GM19023 (cell line): ENCODE data around the gene LPGAT1.
"Not testable (repeated sequence)": the region's sequence is repeated elsewhere in the genome, so short reads cannot be mapped to it uniquely, and the experiment has no call there.

Experiments used
- ATAC-seq: cut with Tn5 transposase; IDR thresholded peaks from one replicate; pipeline ENCODE4 v1.9.1; 2021; ENCODE audit warnings: mild to moderate bottlenecking, moderate library complexity; ENCODE audit not compliant: unreplicated experiment

LPGAT1 gene

GRCh38 chr1:211830328-211831142, at the start of gene LPGAT1:
Gene LPGAT1, minus strand, starts transcription at chr1:211830763. Its CDS starts 1,467 bp downstream, at chr1:211829296.
- ATAC-seq: peak; percentile 79

GRCh38 chr1:211879475-211879874, 48.9 kb upstream of the LPGAT1 start:
- no peak for ATAC-seq

- ATAC-seq: no peak
These were observed 46.5 kb upstream of the LPGAT1 start for GRCh38 chr1:211876851-211877590.

- no peak for ATAC-seq
These were observed 45.0 kb upstream of the LPGAT1 start for GRCh38 chr1:211875541-211875940.

DNA sequence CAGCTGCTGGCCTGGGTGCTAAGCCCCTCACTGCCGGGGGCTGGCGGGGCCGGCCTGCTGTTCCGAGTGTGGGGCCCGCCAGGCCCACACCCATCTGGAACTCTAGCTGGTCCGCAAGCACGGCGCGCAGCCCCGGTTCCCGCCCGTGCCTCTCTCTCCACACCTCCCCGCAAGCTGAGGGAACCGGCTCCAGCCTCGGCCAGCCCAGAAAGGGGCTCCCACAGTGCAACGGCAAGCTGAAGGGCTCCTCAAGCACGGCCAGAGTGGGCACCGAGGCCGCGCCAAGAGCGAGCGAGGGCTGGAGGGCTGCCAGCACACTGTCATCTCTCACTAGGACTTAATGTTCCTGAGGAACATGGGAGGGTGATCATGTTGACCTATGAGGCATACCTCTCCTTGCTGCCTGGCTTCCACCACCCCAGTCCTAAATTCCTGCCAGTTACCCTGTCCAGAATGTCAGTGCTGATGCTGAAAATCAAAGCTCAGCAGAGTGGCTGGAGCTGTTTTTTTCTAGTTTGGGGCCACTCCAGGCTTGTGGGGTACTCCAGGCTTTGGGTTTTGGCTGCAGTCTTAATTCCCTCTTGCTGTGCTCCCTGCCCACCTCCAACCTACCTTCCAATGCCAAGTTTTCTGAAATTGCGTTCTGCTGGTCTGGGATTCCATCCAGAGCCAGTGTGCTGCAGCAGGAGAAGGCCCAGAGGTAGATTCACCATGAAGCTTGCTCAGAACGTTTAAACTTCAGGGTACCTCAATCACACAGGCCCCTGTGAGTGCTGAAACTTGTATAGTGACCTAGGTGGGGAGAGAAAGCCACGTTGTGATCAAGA, 44.2 kb upstream of the LPGAT1 start:
- ATAC-seq: no peak

DNA sequence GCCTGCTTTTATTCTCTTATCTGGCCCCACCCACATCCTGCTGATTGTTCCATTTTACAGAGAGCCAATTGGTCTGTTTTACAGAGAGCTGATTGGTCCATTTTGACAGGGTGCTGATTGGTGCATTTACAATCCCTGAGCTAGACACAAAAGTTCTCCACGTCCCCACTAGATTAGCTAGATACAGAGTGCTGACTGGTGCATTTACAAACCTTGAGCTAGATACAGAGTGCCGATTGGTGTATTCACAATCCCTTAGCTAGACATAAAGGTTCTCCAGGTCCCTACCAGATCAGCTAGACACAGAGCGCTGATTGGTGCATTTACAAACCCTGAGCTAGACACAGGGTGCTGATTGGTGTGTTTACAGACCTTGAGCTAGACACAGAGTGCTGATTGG, 43.2 kb upstream of the LPGAT1 start:
- not testable (repeated sequence) for ATAC-seq

- no peak for ATAC-seq
These were observed 39.6 kb upstream of the LPGAT1 start for GRCh38 chr1:211870156-211870555.

DNA sequence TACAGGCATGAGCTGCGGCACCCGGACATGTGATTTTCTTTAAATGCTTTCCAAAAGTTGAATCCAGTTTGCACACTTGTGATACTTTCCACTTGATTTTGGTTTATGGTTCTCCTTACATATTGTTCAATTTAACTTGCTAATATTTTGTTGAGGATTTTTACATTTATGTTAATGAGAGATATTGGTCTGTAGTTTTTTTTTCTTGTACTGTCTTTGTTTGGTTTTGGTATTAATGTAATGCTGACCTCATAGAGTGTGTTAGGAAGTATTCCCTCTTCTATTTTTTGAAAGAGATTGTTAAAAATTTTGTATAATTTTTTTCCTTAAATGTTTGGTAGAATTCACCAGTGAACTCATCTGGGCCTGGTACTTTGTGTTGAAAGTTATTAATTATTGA, 34.6 kb upstream of the LPGAT1 start:
- ATAC-seq: no peak

- no peak for ATAC-seq
These were observed 28.8 kb upstream of the LPGAT1 start for GRCh38 chr1:211859405-211859804.

GRCh38 chr1:211851174-211851573, 20.6 kb upstream of the LPGAT1 start:
- no peak for ATAC-seq

DNA sequence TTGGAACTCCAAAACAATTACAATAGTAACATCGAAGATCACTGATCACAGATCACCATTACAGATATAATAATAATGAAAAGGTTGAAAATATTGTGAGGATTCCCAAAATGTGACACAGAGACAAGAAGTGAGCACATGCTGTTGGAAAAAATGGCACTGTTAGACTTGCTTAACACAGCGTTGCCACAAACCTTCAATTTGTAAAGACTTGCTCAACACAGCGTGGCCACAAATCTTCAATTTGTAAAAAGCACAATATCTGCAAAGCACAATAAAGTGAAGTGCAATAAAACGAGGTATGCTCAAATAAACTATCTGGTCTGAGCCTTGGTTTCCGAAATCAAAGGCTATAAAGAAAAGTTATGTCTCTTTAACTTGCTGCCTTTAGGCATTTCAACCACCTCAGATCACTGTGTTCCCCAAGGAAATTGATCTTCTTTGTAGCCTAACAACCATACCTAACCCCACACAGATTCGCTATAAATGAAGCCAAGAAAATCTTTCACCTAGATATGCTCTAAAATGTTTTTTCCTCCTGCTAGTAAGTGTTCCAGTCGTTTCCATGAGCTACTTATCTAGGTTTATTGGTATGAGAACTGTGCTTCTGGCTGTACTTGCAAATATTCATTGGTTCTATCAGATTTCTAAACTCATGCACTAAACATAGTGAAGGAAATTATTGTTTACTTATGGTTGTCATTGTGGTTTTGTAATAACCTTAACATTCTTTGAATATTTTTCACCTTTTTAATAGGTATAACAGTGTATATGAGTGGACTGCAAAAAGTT, 13.1 kb upstream of the LPGAT1 start:
- ATAC-seq: no peak

- ATAC-seq: no peak
These were observed 12.5 kb upstream of the LPGAT1 start for GRCh38 chr1:211843018-211843417.

GRCh38 chr1:211842518-211842917, 12.0 kb upstream of the LPGAT1 start:
- no peak for ATAC-seq

GRCh38 chr1:211839106-211839505, 8.5 kb upstream of the LPGAT1 start:
- ATAC-seq: no peak

- no peak for ATAC-seq
These were observed 2.7 kb upstream of the LPGAT1 start for GRCh38 chr1:211833174-211833820.

- ATAC-seq: no peak
These were observed 2.1 kb upstream of the LPGAT1 start for GRCh38 chr1:211832661-211833060.

DNA sequence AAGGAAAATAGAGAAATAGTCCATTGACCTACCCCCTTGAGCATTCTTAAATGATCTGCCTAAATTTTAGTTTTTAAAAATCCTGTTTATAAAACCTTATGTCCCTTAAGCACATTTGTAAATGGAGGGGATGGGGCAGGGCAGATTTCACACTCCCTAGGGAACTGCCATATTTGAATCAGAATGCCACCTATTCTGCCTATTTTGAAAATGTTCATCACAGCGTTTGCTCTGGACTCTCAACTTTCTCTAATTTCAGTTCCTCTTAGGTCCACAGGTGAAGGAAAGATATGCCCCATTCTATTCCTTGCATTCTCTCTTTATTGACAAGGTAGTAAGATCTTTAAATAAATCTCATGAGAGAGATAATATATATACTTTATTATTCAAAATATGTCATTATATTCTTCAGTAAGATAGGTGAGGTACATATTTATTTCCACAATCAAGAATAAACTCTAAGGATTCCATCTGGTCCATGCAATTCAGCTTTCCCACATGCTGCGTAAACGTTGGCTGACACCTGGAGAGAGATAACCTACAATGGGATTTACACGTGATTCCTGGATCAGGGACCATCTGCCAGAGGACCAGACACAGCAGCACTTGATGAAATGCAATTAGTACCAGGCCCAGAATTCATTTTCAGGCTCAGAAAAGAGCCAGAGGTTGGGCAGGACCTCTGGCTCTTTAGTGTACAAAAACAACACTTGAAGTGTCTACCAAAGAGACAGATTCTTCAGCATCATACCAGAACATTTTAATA, 1.2 kb upstream of the LPGAT1 start:
- ATAC-seq: no peak

DNA sequence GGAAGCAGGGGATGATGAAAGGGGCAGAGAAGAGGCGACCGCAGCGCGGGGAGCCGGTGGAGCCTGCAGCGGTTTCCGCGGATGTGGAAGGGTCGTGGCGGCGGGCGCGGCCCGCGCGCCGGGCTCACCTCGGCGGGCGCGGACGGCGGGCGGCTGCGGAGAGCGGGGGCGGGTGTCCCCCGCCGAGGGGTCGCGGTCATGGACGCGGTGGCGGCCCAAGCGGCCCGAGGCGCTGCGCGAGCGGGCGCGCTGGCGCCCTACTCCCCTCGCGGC, 572 bp downstream of the LPGAT1 start:
- ATAC-seq: peak; percentile 40

DNA sequence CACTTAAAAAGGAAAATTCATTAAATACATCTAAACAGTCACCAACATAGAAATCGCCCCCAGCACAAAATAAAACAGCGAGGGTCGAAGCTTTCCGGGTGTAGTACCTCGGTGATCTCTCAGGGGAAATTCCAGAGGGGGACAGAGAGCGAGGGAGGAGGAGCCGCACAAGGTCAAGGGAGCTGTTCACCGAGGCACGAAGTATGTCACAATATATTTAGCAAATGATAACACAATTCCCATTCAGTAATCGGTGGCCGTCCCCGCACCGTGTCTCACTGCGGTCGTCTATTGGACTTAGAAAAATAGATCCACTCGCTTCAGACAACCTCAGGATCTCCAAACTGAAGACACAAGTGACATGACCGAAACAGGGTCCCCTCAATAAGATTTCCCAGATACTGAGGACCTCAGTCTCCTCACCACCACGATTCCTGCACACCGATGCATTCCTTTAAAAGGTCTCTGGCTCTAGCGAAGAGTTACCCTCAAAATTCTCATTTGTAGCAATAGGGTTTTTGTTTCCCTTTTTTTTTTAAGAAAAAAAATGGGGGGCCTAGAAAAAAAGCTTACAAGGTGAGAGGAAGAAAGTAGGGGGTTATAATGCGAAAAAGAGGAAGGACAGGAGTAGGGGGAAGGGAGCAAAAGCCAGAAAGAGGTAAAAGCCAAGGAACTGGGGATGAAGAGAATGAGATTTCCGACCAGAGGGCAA, 1.1 kb downstream of the LPGAT1 start:
- no peak for ATAC-seq
